Neural cell (in vitro differentiated cells): ENCODE data around the gene PABPN1L.

Experiments used
- CTCF ChIP-seq: fragments of 450-650 bp; IDR thresholded peaks from 2 replicates; pipeline ENCODE4 v1.5.1; 2014; ENCODE audit warnings: antibody characterized with exemption, mild to moderate bottlenecking, moderate library complexity; ENCODE audit not compliant: poor library complexity, severe bottlenecking
- REST ChIP-seq: IDR thresholded peaks from 2 replicates; pipeline ENCODE4 v1.6.1; 2012; ENCODE audit warnings: borderline replicate concordance

GRCh38 chr16:88856122-88856827 is 10.2 kb downstream of the PABPN1L start:
- TF ChIP-seq REST (no peak), CTCF (no peak)
